ENCODE measurements around the gene PXMP2.

Gene PXMP2

GRCh38 chr12:132695431-132695830, 8.0 kb downstream of the PXMP2 start:
- no peak for DNase-seq (ENCODE audit: extremely low read depth, low read depth)
- TF ChIP-seq, protein P1, sequence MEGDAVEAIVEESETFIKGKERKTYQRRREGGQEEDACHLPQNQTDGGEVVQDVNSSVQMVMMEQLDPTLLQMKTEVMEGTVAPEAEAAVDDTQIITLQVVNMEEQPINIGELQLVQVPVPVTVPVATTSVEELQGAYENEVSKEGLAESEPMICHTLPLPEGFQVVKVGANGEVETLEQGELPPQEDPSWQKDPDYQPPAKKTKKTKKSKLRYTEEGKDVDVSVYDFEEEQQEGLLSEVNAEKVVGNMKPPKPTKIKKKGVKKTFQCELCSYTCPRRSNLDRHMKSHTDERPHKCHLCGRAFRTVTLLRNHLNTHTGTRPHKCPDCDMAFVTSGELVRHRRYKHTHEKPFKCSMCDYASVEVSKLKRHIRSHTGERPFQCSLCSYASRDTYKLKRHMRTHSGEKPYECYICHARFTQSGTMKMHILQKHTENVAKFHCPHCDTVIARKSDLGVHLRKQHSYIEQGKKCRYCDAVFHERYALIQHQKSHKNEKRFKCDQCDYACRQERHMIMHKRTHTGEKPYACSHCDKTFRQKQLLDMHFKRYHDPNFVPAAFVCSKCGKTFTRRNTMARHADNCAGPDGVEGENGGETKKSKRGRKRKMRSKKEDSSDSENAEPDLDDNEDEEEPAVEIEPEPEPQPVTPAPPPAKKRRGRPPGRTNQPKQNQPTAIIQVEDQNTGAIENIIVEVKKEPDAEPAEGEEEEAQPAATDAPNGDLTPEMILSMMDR (IDR thresholded peaks at IDR 0.05; ENCODE audit: low read depth, low read length, missing control alignments): no peak
- H3K4me3 ChIP-seq (replicated peaks; ENCODE audit: low read depth, low read length): no peak overlapping the region

- no peak for DNase-seq (ENCODE audit: extremely low read depth, low read depth)
- TF ChIP-seq, protein P1 (IDR thresholded peaks at IDR 0.05; ENCODE audit: low read depth, low read length, missing control alignments): no peak
- no peak overlapping the region for H3K4me3 ChIP-seq (replicated peaks; ENCODE audit: low read depth, low read length)
Measured at GRCh38 chr12:132698341-132698740, 11.0 kb downstream of the PXMP2 start.

DNA sequence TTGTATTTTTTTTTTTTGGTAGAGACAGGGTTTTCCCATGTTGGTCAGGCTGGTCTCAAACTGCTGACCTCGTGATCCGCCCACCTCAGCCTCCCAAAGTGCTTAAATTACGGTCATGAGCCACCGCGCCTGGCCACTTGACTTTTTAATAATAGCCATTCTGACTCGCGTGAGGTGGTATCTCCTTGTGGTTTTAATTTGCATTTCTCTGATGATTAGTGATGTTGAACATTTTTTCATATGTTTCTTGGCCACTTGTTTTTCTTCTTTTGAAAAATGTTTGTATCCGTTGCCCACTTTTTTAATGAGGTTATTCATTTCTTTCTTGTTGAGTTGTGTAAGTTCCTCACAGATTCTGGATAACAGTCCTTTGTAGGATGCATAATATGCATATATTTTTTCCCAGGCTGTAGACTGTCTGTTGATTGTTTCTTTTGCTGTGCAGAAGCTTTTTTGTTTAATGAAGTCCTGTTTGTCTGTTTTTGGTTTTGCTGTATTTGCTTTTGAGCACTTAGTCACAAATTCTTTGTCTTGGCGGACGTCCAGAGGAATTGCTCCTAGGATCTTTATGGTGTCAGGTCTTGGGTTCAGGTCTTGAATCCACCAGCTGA, 12.9 kb downstream of the PXMP2 start:
- peak; percentile 42 for DNase-seq (ENCODE audit: extremely low read depth, low read depth)
- H3K4me3 ChIP-seq (replicated peaks; ENCODE audit: low read depth, low read length): no peak overlapping the region
- TF ChIP-seq, protein P1 (IDR thresholded peaks at IDR 0.05; ENCODE audit: low read depth, low read length, missing control alignments): no peak

GRCh38 chr12:132702640-132703039, 15.3 kb downstream of the PXMP2 start:
- TF ChIP-seq, protein P1 (IDR thresholded peaks at IDR 0.05; ENCODE audit: low read depth, low read length, missing control alignments): no peak
- H3K4me3 ChIP-seq (replicated peaks; ENCODE audit: low read depth, low read length): no peak overlapping the region

DNA sequence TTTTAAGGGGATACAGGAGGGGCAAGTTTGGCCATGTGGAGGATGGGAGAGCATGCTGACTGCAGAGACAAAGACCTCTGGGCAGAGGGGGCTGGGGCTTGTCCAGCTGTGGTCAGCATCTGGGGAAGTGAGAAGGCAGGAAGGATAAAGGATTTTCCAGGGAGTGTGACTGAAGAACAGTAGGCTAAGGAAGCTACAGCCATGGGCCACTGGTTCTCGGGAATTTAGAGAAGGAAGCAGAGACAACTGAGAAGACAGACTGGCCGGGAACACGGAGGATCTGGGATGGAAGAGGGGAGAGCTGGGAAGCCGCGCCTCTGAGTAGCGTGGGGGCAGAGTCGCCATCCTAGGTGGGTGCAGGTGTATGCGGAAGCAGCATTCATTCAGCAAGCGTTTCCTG, 16.3 kb downstream of the PXMP2 start:
- H3K4me3 ChIP-seq (replicated peaks; ENCODE audit: low read depth, low read length): no peak overlapping the region
- TF ChIP-seq, protein P1 (IDR thresholded peaks at IDR 0.05; ENCODE audit: low read depth, low read length, missing control alignments): no peak
- DNase-seq (ENCODE audit: extremely low read depth, low read depth): no peak

More at GRCh38 chr12:132702640-132703039, 15.3 kb downstream of the PXMP2 start:
- DNase-seq (ENCODE audit: extremely low read depth, low read depth): no peak

DNA sequence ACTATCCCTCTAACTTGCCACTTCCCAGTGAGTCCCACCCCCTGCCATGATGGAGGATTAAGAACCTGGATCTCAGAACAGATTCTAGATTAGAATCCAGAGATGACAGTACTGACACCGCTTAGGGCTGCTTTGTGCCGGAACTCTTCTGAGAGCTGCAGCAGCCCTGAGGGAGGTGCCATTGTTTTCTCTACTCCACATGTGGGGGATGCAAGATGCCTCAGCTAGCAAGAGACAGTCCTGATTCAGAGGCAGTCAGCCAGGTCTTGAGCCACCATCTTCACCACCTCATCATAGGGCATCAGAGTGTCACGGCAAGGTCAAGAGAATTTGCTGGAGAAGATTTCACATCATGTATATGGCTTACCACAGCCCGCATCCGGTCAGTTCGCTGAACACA, 19.9 kb downstream of the PXMP2 start:
- no peak overlapping the region for H3K4me3 ChIP-seq (replicated peaks; ENCODE audit: low read depth, low read length)
- TF ChIP-seq, protein P1 (IDR thresholded peaks at IDR 0.05; ENCODE audit: low read depth, low read length, missing control alignments): no peak

DNA sequence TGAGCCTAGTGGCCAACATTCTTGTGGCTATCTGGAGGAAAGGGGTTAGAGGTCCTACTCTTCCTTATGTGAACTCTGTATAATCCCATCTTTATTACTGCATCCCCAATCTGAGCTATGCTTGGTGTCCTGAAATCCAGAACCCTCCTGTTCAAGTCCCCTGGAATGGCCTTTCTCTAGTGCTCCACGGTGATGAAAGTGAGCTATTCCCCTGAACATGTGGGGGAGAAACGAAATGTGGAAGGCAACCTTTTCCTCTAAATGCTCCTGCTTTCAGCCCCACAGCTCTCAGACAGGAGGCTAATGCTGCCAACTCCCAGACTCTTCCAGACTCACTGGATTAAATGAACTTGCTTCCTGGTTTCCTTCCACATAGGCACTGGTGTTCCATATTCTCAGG, 20.8 kb downstream of the PXMP2 start:
- H3K4me3 ChIP-seq (replicated peaks; ENCODE audit: low read depth, low read length): no peak overlapping the region
- no peak for DNase-seq (ENCODE audit: extremely low read depth, low read depth)

More for the DNA sequence above, 19.9 kb downstream of the PXMP2 start:
- DNase-seq (ENCODE audit: extremely low read depth, low read depth): no peak

More for the DNA sequence above, 20.8 kb downstream of the PXMP2 start:
- TF ChIP-seq, protein P1 (IDR thresholded peaks at IDR 0.05; ENCODE audit: low read depth, low read length, missing control alignments): no peak

Data from HFF-Myc (cell line).